Stimulated activated CD8-positive, alpha-beta memory T cell treated with anti-CD3 and anti-CD28 coated beads, Interleukin-15, amount 100 ng/mL, for 48 hours (primary cell): ENCODE data around the gene AMY1B.
"Not testable (repeated sequence)": the region's sequence is repeated elsewhere in the genome, so short reads cannot be mapped to it uniquely, and the experiment has no call there.

Source experiments
- DNase-seq, 2 donors: peaks; one replicate each; pipeline ENCODE4 v3.0.0-alpha.2; 2020; ENCODE audit warnings: low read depth in 2 of 2

Gene AMY1B

DNA sequence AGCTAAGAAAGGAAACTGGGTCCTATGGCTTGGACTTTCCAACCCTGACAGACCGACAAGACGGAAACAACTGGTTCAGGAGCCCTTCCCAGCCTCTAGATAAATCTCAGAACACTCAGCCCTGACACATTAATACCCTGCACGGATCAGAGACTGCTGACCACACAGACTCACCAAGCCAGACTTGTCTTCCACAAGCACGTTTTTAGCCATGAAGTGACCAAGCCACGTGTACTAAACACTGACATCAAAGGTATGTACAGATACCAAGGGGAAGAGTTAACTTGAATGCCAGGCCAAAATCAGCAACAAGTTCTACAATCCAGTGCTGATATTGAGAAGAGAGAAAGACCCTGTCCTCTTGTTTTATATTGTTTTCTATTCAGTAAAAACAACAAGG, at the start of gene AMY1B:
AMY1B (minus strand) TSS at position 101 of the 400 bp plus-strand sequence. CDS start 571 bp downstream, outside the sequence.
- DNase-seq = not testable (repeated sequence)

DNA sequence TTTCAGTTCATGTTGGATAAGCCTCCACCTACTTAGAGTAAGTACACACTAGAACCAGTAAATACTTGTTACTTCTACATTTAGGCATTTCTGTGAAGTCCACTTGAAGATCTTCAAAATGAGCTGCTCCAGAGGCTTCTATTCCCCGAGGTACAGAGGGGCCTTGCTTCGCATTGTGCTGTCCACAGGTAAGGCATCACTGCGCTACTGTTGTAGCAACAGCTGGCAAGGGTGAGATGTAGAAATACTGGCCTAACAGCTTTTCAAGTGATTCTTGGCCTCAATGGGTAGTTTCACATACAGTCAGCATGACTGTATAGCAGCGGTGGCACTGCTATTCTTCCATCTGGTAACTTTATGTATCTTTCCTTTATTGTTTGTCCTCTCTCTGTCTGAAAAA, 49.0 kb upstream of the AMY1B start:
- DNase-seq = not testable (repeated sequence)

DNA sequence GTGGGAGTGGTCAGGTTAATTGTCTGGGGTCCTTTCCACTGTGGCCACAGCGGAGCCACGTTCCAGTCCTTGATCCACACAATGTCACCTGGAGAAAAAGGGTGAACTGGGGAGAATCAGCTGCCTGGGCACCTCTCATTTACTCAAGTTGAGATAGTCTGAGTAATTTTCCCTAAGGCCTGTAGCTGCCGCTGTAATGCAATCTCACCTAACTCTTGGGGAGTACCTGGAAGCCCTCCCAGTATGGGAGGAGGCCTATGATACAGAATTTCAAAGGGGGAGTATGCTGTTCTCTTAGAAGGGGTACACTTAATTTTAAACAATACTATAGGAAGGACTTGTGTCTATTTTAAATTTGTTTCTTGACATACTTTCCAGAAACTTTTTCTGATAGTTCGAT, 48.4 kb upstream of the AMY1B start:
- DNase-seq = not testable (repeated sequence)

DNA sequence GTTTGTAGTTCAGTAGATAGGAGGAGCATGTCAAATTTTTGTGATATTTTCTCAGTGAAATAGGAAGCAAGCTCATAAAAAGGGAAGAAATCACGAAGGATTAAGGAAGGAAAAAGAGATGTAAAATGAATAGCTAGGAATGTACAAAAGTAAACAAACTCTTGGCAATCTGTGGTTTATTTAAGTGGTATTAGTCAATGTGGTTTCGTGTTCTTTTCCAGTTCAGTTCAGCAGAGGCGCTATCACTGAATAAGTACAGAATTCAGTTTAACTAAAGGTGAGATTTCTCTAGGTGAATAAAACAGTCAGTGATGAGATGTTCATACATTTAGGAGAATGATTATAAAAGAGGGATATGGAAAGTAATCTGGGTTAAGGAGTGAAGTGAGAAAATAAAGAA, 42.0 kb upstream of the AMY1B start:
- not testable (repeated sequence) for DNase-seq

DNA sequence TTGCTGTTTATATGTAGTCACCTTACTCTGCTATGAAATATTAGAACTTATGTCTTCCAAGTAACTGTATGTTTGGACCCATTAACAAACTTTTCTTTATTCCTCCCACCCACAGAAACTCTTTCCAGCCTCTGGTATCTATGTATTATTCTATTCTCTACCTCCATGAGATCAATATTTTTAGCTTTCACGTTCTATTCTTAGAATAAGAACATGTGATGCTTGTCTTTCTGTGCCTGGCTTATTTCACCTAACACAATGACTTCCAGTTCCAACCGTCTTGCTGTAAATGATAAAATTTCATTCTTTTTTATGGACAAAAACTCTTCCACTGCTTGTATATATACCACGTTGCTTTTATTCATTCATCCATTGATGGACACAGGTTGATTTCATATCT, 39.3 kb upstream of the AMY1B start:
- not testable (repeated sequence) for DNase-seq

DNA sequence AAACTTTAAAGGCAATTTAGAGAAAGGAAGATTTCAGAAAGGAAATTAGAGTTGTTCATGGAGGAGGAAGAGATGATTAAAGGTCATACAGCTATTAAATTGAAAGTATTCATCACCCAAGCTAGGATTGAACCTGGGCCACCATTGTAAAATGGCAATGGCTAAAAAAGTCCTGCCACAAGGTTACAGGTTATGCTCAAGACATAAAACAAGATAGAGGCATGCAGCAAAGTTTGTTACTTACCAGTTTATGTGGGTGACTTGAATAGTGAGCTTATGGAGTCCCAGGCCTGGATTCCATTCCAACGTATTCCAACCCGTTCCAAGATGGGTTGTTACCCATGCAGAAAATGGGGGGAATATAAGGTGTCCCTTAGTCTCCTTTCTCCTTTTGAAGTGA, 25.5 kb upstream of the AMY1B start:
- DNase-seq = not testable (repeated sequence)

DNA sequence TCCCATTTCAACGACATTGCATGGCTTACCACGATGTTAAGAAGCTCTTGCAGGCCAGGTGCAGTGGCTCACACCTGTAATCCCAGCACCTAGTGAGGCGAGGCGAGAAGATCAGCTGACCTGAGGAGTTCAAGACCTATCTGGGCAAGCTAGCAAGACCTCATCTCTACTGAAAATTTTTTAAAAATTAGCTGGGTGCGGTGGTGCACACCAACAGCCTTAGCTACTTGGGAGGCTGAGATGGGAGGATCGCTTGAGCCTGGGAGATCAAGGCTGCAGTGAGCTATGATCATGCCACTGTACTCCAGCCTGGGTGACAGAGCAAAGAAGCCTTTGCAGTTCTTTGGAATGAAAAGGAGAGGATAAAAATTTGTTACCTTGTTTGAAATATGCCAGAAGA, 21.4 kb upstream of the AMY1B start:
- not testable (repeated sequence) for DNase-seq

DNA sequence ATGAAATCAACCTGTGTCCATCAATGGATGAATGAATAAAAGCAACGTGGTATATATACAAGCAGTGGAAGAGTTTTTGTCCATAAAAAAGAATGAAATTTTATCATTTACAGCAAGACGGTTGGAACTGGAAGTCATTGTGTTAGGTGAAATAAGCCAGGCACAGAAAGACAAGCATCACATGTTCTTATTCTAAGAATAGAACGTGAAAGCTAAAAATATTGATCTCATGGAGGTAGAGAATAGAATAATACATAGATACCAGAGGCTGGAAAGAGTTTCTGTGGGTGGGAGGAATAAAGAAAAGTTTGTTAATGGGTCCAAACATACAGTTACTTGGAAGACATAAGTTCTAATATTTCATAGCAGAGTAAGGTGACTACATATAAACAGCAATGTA, 14.4 kb upstream of the AMY1B start:
- not testable (repeated sequence) for DNase-seq

DNA sequence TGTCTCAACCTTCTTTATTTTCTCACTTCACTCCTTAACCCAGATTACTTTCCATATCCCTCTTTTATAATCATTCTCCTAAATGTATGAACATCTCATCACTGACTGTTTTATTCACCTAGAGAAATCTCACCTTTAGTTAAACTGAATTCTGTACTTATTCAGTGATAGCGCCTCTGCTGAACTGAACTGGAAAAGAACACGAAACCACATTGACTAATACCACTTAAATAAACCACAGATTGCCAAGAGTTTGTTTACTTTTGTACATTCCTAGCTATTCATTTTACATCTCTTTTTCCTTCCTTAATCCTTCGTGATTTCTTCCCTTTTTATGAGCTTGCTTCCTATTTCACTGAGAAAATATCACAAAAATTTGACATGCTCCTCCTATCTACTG, 11.7 kb upstream of the AMY1B start:
- not testable (repeated sequence) for DNase-seq

DNA sequence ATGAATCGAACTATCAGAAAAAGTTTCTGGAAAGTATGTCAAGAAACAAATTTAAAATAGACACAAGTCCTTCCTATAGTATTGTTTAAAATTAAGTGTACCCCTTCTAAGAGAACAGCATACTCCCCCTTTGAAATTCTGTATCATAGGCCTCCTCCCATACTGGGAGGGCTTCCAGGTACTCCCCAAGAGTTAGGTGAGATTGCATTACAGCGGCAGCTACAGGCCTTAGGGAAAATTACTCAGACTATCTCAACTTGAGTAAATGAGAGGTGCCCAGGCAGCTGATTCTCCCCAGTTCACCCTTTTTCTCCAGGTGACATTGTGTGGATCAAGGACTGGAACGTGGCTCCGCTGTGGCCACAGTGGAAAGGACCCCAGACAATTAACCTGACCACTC, 5.2 kb upstream of the AMY1B start:
- DNase-seq = not testable (repeated sequence)

DNA sequence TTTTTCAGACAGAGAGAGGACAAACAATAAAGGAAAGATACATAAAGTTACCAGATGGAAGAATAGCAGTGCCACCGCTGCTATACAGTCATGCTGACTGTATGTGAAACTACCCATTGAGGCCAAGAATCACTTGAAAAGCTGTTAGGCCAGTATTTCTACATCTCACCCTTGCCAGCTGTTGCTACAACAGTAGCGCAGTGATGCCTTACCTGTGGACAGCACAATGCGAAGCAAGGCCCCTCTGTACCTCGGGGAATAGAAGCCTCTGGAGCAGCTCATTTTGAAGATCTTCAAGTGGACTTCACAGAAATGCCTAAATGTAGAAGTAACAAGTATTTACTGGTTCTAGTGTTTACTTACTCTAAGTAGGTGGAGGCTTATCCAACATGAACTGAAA, 4.7 kb upstream of the AMY1B start:
- DNase-seq = not testable (repeated sequence)

DNA sequence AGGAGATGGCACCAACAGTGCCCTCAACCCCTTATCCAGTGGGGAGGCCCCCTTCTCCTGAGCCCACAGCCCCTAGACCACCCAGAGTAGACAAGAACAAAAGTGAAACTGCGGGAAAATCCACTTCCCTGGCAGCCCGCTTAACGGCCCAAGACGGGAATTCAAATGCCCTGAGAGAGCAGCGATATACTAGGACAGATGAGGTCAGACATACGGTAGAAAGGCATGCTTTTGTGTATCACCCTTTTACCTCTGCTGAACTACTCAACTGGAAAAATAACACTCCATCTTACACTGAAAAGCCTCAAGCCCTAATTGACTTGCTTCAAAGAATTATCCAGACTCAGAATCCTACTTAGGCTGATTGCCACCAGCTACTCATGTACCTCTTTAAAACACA, 1.4 kb upstream of the AMY1B start:
- not testable (repeated sequence) for DNase-seq

DNA sequence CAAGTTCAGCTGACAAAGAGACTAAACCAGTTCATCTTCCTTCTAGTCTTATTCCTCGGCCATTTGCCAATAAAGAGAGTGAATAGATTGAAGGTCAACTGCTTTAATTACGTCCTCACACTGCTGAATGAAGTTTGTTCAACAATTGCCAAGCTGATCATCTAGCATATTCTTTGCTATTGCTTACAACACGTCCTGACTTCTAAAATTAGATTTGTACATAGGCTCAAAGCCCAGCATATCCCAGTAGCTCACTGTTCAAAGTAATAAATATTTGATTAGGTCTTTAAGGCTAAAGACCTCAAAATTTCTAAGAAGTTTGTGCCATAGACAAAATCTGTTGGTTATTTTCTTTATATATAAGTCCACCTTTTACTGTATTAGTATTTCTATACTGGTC, 19.7 kb downstream of the AMY1B start:
- DNase-seq = not testable (repeated sequence)

DNA sequence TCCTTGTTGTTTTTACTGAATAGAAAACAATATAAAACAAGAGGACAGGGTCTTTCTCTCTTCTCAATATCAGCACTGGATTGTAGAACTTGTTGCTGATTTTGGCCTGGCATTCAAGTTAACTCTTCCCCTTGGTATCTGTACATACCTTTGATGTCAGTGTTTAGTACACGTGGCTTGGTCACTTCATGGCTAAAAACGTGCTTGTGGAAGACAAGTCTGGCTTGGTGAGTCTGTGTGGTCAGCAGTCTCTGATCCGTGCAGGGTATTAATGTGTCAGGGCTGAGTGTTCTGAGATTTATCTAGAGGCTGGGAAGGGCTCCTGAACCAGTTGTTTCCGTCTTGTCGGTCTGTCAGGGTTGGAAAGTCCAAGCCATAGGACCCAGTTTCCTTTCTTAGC, 40.5 kb downstream of the AMY1B start, which contains the start of gene AMY1A:
AMY1A (plus strand) TSS at position 301 of the 400 bp plus-strand sequence. CDS start 571 bp downstream, outside the sequence.
- DNase-seq = not testable (repeated sequence)

DNA sequence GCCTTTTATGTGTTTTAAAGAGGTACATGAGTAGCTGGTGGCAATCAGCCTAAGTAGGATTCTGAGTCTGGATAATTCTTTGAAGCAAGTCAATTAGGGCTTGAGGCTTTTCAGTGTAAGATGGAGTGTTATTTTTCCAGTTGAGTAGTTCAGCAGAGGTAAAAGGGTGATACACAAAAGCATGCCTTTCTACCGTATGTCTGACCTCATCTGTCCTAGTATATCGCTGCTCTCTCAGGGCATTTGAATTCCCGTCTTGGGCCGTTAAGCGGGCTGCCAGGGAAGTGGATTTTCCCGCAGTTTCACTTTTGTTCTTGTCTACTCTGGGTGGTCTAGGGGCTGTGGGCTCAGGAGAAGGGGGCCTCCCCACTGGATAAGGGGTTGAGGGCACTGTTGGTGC, 41.9 kb downstream of the AMY1B start:
- DNase-seq = not testable (repeated sequence)

DNA sequence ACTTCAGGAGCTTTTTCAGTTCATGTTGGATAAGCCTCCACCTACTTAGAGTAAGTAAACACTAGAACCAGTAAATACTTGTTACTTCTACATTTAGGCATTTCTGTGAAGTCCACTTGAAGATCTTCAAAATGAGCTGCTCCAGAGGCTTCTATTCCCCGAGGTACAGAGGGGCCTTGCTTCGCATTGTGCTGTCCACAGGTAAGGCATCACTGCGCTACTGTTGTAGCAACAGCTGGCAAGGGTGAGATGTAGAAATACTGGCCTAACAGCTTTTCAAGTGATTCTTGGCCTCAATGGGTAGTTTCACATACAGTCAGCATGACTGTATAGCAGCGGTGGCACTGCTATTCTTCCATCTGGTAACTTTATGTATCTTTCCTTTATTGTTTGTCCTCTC, 45.1 kb downstream of the AMY1B start:
- DNase-seq = not testable (repeated sequence)

DNA sequence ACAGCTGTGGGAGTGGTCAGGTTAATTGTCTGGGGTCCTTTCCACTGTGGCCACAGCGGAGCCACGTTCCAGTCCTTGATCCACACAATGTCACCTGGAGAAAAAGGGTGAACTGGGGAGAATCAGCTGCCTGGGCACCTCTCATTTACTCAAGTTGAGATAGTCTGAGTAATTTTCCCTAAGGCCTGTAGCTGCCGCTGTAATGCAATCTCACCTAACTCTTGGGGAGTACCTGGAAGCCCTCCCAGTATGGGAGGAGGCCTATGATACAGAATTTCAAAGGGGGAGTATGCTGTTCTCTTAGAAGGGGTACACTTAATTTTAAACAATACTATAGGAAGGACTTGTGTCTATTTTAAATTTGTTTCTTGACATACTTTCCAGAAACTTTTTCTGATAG, 45.7 kb downstream of the AMY1B start:
- not testable (repeated sequence) for DNase-seq

DNA sequence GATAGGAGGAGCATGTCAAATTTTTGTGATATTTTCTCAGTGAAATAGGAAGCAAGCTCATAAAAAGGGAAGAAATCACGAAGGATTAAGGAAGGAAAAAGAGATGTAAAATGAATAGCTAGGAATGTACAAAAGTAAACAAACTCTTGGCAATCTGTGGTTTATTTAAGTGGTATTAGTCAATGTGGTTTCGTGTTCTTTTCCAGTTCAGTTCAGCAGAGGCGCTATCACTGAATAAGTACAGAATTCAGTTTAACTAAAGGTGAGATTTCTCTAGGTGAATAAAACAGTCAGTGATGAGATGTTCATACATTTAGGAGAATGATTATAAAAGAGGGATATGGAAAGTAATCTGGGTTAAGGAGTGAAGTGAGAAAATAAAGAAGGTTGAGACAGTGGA, 52.1 kb downstream of the AMY1B start:
- DNase-seq = not testable (repeated sequence)

DNA sequence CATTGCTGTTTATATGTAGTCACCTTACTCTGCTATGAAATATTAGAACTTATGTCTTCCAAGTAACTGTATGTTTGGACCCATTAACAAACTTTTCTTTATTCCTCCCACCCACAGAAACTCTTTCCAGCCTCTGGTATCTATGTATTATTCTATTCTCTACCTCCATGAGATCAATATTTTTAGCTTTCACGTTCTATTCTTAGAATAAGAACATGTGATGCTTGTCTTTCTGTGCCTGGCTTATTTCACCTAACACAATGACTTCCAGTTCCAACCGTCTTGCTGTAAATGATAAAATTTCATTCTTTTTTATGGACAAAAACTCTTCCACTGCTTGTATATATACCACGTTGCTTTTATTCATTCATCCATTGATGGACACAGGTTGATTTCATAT, 54.8 kb downstream of the AMY1B start:
- DNase-seq = not testable (repeated sequence)
